Measurements from ENCODE around the gene FBLN5. TPM values are rescaled to one million over a fixed set of nuclear protein-coding genes. Genes with fewer than 3 reads are reported as not detected.

The FBLN5 gene
- total and polyA plus RNA-seq, 2 of the 4 experiments (the other 2 are of a cell fraction), result 10.6 to 76.4 TPM

- POLR2A ChIA-PET (ENCODE audit: unreplicated experiment), result no interaction called here
- CTCF ChIA-PET, result no interaction called here
- no peak overlapping the region for H3K4me2 ChIP-seq (ENCODE audit: low read depth, low read length)
- H4K20me1 ChIP-seq (ENCODE audit: insufficient read depth, low read length), result no peaks in the 10 kb centered on the region
- no TSS peak for BruUV-seq (replicated peaks)
- 100% methylated on average over 2 of the region's 2 CpGs; no CpG with 5 or more reads in 1 of the 2 experiments for WGBS, 2 experiments (ENCODE audit: extremely low coverage in 2 of 2, insufficient read length in 1 of 2)
- no peak overlapping the region for H2BK120ac ChIP-seq (ENCODE audit: low read depth, low read length)
- H3K4me3 ChIP-seq (ENCODE audit: insufficient read depth, low read depth, low read length), result no peak overlapping the region
- no peak overlapping the region for H3K18ac ChIP-seq (ENCODE audit: low read depth, low read length)
- H3K4ac ChIP-seq (ENCODE audit: low read depth, low read length), result no peak overlapping the region
- H3K56ac ChIP-seq (ENCODE audit: extremely low read depth, insufficient read depth, low read length), result no peak overlapping the region
- peaks cover 3% of the 10 kb centered on the region; the same call in 1 of the 2 replicates for H3K9me1 ChIP-seq (ENCODE audit: insufficient read depth, low read length)
- H2BK15ac ChIP-seq (ENCODE audit: low read depth, low read length), result no peak overlapping the region
- no peaks in the 10 kb centered on the region for H3K27me3 ChIP-seq (ENCODE audit: control insufficient read depth, insufficient read depth, low read length)
- no peak for TF ChIP-seq CTCF (conservative IDR thresholded peaks at IDR 0.05; ENCODE audit: low read depth, low read length)
- TF ChIP-seq RFX5 (IDR thresholded peaks at IDR 0.05; ENCODE audit: low read depth, low read length), result no peak
- TF ChIP-seq SMC3 (IDR thresholded peaks at IDR 0.05; ENCODE audit: low read depth, low read length), result no peak
- TF ChIP-seq MAZ (IDR thresholded peaks at IDR 0.05; ENCODE audit: borderline replicate concordance, low read depth, low read length), result no peak
- TF ChIP-seq MXI1 (IDR thresholded peaks at IDR 0.05; ENCODE audit: borderline replicate concordance, low read depth, low read length), result no peak
- TF ChIP-seq ELK1 (IDR thresholded peaks at IDR 0.05; ENCODE audit: borderline replicate concordance, low read depth, low read length), result no peak
- TF ChIP-seq USF2 (IDR thresholded peaks at IDR 0.05; ENCODE audit: low read depth, low read length), result no peak
- no peak for TF ChIP-seq BHLHE40 (IDR thresholded peaks at IDR 0.05; ENCODE audit: low read depth, low read length)
- no peaks in the 10 kb centered on the region for H3K4me1 ChIP-seq (ENCODE audit: control insufficient read depth, insufficient read depth, low read length)
- intact Hi-C loops (cut with micrococcal nuclease) (no loop called here), in situ Hi-C loops (cut with MboI; ENCODE audit: low sequenced_read_pairs) (no loop called here), dilution Hi-C loops (cut with HindIII; ENCODE audit: low sequenced_read_pairs, unreplicated experiment) (no loop called here)
- H3K14ac ChIP-seq (replicated peaks; ENCODE audit: low read depth, low read length), result no peak overlapping the region
- no peak overlapping the region for H3K27ac ChIP-seq (ENCODE audit: insufficient read depth, low read length)
- DNase-seq (no peak), ATAC-seq (ENCODE audit: low read depth) (no peak)
- no peak overlapping the region for H2AK5ac ChIP-seq (ENCODE audit: low read depth, low read length)
- H2AK9ac ChIP-seq (replicated peaks; ENCODE audit: low read depth, low read length, poor library complexity), result no peak overlapping the region
- no peak overlapping the region for H2AFZ ChIP-seq (replicated peaks; ENCODE audit: low read length, poor library complexity)
- no peak overlapping the region for H2BK5ac ChIP-seq (ENCODE audit: low read depth, low read length, poor library complexity, severe bottlenecking)
- H3K79me1 ChIP-seq (ENCODE audit: low read depth in 1 of 2, low read length in 2 of 2), result no peaks in the 10 kb centered on the region; a peak in 2 of 4 replicates
- peaks cover 20% of the 10 kb centered on the region for H3K36me3 ChIP-seq (ENCODE audit: control insufficient read depth, insufficient read depth, low read length)
- H4K5ac ChIP-seq (ENCODE audit: low read depth, low read length), result no peak overlapping the region
- H3K9ac ChIP-seq (ENCODE audit: low read depth, low read length), result no peak overlapping the region
- H4K8ac ChIP-seq (ENCODE audit: low read depth in 2 of 2, low read length in 2 of 2), result no peak overlapping the region
- no peaks in the 10 kb centered on the region for H3K9me3 ChIP-seq (ENCODE audit: control insufficient read depth, insufficient read depth, low read length)
- H4K91ac ChIP-seq (ENCODE audit: insufficient read depth, low read depth, low read length), result no peak overlapping the region
- no peak overlapping the region for H2BK20ac ChIP-seq (ENCODE audit: low read depth, low read length)
- no peak overlapping the region for H3K23ac ChIP-seq (ENCODE audit: low read depth, low read length)
Observed at GRCh38 chr14:91971188-91971778, 23.8 kb upstream of the FBLN5 start.

Measured in IMR-90 (cell line).